ENCODE data around the gene FAM78A.

FAM78A gene

GRCh38 chr9:131318231-131319085 is 42.1 kb upstream of the FAM78A start:
- H3K4me3 ChIP-seq (ENCODE audit: low read depth, low read length), result no peak overlapping the region
- TF ChIP-seq, protein P1, sequence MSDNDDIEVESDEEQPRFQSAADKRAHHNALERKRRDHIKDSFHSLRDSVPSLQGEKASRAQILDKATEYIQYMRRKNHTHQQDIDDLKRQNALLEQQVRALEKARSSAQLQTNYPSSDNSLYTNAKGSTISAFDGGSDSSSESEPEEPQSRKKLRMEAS (IDR thresholded peaks at IDR 0.05; ENCODE audit: low read depth, low read length), result no peak
- no peak for DNase-seq (ENCODE audit: low read depth)

- DNase-seq (ENCODE audit: low read depth), result no peak
- no peak for TF ChIP-seq POLR2A (IDR thresholded peaks at IDR 0.05; ENCODE audit: extremely low read depth, insufficient read length)
- no peak for TF ChIP-seq MYC (IDR thresholded peaks at IDR 0.05; ENCODE audit: low read depth, low read length)
- TF ChIP-seq, protein P1 (IDR thresholded peaks at IDR 0.05; ENCODE audit: low read depth, low read length), result no peak
- TF ChIP-seq, protein P2, sequence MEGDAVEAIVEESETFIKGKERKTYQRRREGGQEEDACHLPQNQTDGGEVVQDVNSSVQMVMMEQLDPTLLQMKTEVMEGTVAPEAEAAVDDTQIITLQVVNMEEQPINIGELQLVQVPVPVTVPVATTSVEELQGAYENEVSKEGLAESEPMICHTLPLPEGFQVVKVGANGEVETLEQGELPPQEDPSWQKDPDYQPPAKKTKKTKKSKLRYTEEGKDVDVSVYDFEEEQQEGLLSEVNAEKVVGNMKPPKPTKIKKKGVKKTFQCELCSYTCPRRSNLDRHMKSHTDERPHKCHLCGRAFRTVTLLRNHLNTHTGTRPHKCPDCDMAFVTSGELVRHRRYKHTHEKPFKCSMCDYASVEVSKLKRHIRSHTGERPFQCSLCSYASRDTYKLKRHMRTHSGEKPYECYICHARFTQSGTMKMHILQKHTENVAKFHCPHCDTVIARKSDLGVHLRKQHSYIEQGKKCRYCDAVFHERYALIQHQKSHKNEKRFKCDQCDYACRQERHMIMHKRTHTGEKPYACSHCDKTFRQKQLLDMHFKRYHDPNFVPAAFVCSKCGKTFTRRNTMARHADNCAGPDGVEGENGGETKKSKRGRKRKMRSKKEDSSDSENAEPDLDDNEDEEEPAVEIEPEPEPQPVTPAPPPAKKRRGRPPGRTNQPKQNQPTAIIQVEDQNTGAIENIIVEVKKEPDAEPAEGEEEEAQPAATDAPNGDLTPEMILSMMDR (IDR thresholded peaks at IDR 0.05; ENCODE audit: low read depth, low read length), result no peak
- no peak overlapping the region for H3K4me3 ChIP-seq (ENCODE audit: low read depth, low read length)
Measured at GRCh38 chr9:131312822-131313770, 36.8 kb upstream of the FAM78A start.

- no peak for DNase-seq (ENCODE audit: low read depth)
- TF ChIP-seq, protein P2 (IDR thresholded peaks at IDR 0.05; ENCODE audit: low read depth, low read length), result no peak
- TF ChIP-seq MYC (IDR thresholded peaks at IDR 0.05; ENCODE audit: low read depth, low read length) (no peak), POLR2A (IDR thresholded peaks at IDR 0.05; ENCODE audit: extremely low read depth, insufficient read length) (no peak)
- TF ChIP-seq, protein P1 (IDR thresholded peaks at IDR 0.05; ENCODE audit: low read depth, low read length), result no peak
- H3K4me3 ChIP-seq (ENCODE audit: low read depth, low read length), result no peak overlapping the region
Measured at GRCh38 chr9:131312246-131312645, 35.9 kb upstream of the FAM78A start.

DNA sequence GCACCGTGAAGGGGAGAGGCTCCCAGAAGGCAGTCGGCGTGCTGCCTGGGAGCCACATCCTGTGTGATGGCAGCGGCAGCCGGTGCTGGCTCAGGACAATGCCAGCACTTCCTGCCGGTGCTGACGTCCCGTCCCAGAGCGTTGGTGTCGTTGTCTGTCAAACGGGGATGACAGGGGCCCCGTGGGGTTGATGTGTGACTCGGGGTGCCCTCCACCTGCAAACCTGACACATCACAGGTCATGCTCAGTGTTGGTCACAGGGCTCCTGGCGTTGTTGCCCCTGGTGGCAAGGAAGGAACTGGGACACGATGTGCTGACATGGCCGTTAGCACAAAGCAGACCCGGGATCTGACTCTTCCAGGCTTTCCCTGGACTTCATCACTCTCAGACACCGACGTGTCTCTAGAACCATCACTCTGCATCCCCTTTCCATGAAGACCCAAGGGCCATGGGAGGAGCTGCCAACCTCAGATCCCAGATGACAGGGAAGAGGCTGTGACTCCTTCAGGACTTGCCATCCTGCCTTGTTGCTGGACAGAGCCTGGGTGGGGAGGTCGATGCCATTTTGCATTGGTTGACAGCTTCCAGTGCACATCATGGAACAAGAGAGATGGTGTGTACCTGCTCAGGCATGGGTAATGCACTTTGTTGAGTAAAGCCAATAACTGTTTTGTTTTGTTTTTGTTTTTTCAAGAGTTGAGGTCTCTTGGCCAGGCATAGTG is 34.7 kb upstream of the FAM78A start:
- DNase-seq (ENCODE audit: low read depth), result peak; percentile 34
- H3K4me3 ChIP-seq (ENCODE audit: low read depth, low read length), result no peak overlapping the region
- TF ChIP-seq, protein P1 (IDR thresholded peaks at IDR 0.05; ENCODE audit: low read depth, low read length), result no peak
- TF ChIP-seq MYC (IDR thresholded peaks at IDR 0.05; ENCODE audit: low read depth, low read length) (no peak), POLR2A (IDR thresholded peaks at IDR 0.05; ENCODE audit: extremely low read depth, insufficient read length) (no peak)
- TF ChIP-seq, protein P2 (IDR thresholded peaks at IDR 0.05; ENCODE audit: low read depth, low read length), result no peak

- no peak for DNase-seq (ENCODE audit: low read depth)
- H3K4me3 ChIP-seq (ENCODE audit: low read depth, low read length), result no peak overlapping the region
- no peak for TF ChIP-seq MYC (IDR thresholded peaks at IDR 0.05; ENCODE audit: low read depth, low read length)
- TF ChIP-seq, protein P2 (IDR thresholded peaks at IDR 0.05; ENCODE audit: low read depth, low read length), result no peak
- TF ChIP-seq, protein P1 (IDR thresholded peaks at IDR 0.05; ENCODE audit: low read depth, low read length), result no peak
- no peak for TF ChIP-seq POLR2A (IDR thresholded peaks at IDR 0.05; ENCODE audit: extremely low read depth, insufficient read length)
Measured at GRCh38 chr9:131309530-131310276, 33.4 kb upstream of the FAM78A start.

Data from NB4 (cell line).